GM18498 (cell line): ENCODE results near the gene TP63.

Experiments
- ATAC-seq: cut with Tn5 transposase; IDR thresholded peaks from one replicate; pipeline ENCODE4 v1.9.1; 2021; ENCODE audit warnings: mild to moderate bottlenecking, moderate library complexity; ENCODE audit not compliant: unreplicated experiment

Gene TP63

GRCh38 chr3:189772584-189772983, 141.4 kb downstream of the TP63 start:
- ATAC-seq: no peak

- ATAC-seq: no peak
Observed at GRCh38 chr3:189773056-189773455, 141.9 kb downstream of the TP63 start.

GRCh38 chr3:189776149-189776824, 145.1 kb downstream of the TP63 start:
- no peak for ATAC-seq

GRCh38 chr3:189778340-189778950, 147.3 kb downstream of the TP63 start:
- ATAC-seq: no peak

GRCh38 chr3:189779166-189779565, 148.0 kb downstream of the TP63 start:
- ATAC-seq: no peak

GRCh38 chr3:189780546-189781270, 149.5 kb downstream of the TP63 start:
- no peak for ATAC-seq

- no peak for ATAC-seq
Observed at GRCh38 chr3:189781415-189781814, 150.2 kb downstream of the TP63 start.

GRCh38 chr3:189786479-189787064, 155.4 kb downstream of the TP63 start:
- no peak for ATAC-seq

GRCh38 chr3:189787191-189787590, 156.0 kb downstream of the TP63 start:
- no peak for ATAC-seq

GRCh38 chr3:189787632-189788031, 156.4 kb downstream of the TP63 start:
- ATAC-seq: no peak

GRCh38 chr3:189789432-189789831, 158.2 kb downstream of the TP63 start:
- no peak for ATAC-seq

GRCh38 chr3:189790658-189791057, 159.5 kb downstream of the TP63 start:
- ATAC-seq: no peak

- no peak for ATAC-seq
Observed at GRCh38 chr3:189792046-189792929, 161.1 kb downstream of the TP63 start.

- no peak for ATAC-seq
Observed at GRCh38 chr3:189794518-189794917, 163.3 kb downstream of the TP63 start.

- ATAC-seq: no peak
Observed at GRCh38 chr3:189797103-189797750, 166.0 kb downstream of the TP63 start.

GRCh38 chr3:189799366-189799765, 168.2 kb downstream of the TP63 start:
- ATAC-seq: no peak

GRCh38 chr3:189800436-189800835, 169.2 kb downstream of the TP63 start:
- ATAC-seq: no peak

GRCh38 chr3:189803254-189803653, 172.1 kb downstream of the TP63 start:
- no peak for ATAC-seq

- no peak for ATAC-seq
Observed at GRCh38 chr3:189805375-189806067, 174.3 kb downstream of the TP63 start.
